Vagina (tissue), 2 donors: Measurements from ENCODE around the gene NGEF. TPM values are rescaled to one million over a fixed set of nuclear protein-coding genes. Genes with fewer than 3 reads are reported as not detected.

Source experiments
- DNase-seq, 2 donors: peaks; one replicate each; pipeline ENCODE4 v3.0.0-alpha.2; 2017; ENCODE audit errors: extremely low spot score in 2 of 2
- H3K27ac ChIP-seq: fragments of 200-600 bp; sonication (generic); one replicate; pipeline ENCODE4 v1.5.1; 2019
- H3K27me3 ChIP-seq: fragments of 200-600 bp; sonication (generic); one replicate; pipeline ENCODE4 v1.5.1; 2019
- H3K36me3 ChIP-seq, 2 donors: fragments of 200-600 bp; sonication (generic); one replicate each; pipeline ENCODE4 v1.5.1; 2017 to 2019
- H3K4me1 ChIP-seq: fragments of 200-600 bp; sonication (generic); one replicate; pipeline ENCODE4 v1.5.1; 2019
- H3K4me3 ChIP-seq, 2 donors: fragments of 200-600 bp; sonication (generic); 1 replicate in 1 of 2; 2 replicates in 1 of 2; pipeline ENCODE4 v1.5.1; 2016 to 2019
- H3K9me3 ChIP-seq: fragments of 200-600 bp; sonication (generic); one replicate; pipeline ENCODE4 v1.5.1; 2019
- CTCF ChIP-seq, 3 experiments: fragments of 450-650 bp in 2 of 3; fragments of 200-600 bp in 1 of 3; sonication (generic) in 1 of 3; IDR thresholded peaks; one replicate each; pipeline ENCODE4 v1.5.1; 2017 to 2019; ENCODE audit warnings: antibody characterized with exemption in 3 of 3, mild to moderate bottlenecking in 2 of 3, moderate library complexity in 2 of 3
- POLR2A ChIP-seq, 2 donors: fragments of 450-650 bp; IDR thresholded peaks; one replicate each; pipeline ENCODE4 v1.6.1; 2017; ENCODE audit warnings: antibody characterized with exemption in 2 of 2, mild to moderate bottlenecking in 2 of 2, moderate library complexity in 2 of 2
- POLR2AphosphoS5 ChIP-seq, 2 donors: sonication (generic); formaldehyde crosslinking; IDR thresholded peaks; one replicate each; pipeline ENCODE4 v1.9.0; 2017; ENCODE audit warnings: antibody characterized with exemption in 2 of 2, mild to moderate bottlenecking in 2 of 2, low read depth in 1 of 2; ENCODE audit not compliant: insufficient read depth in 1 of 2
- intact Hi-C: fragments of 100-400 bp; cut with DNase I; formaldehyde crosslinking; loops from one replicate; pipeline ENCODE4 v1.15.1; 2023
- total RNA-seq: library from RNA; depleted of rRNA; stranded (reverse); fragments of >200 nt; gene quantifications from one replicate; pipeline ENCODE4 v1.2.3, GENCODE V29; 2016

NGEF gene
- total RNA-seq, 1 donor from 2014 or later, result 4.9 TPM

- Histone ChIP-seq H3K27ac (no peak overlapping the region), H3K4me1 (peaks cover 5% of the 10 kb centered on the region), H3K36me3 (no peaks in the 10 kb centered on the region), H3K27me3 (no peaks in the 10 kb centered on the region), H3K4me3 (no peak overlapping the region), H3K9me3 (no peaks in the 10 kb centered on the region)
- intact Hi-C loops, result no loop called here
- TF ChIP-seq POLR2AphosphoS5 (IDR thresholded peaks at IDR 0.05; ENCODE audit: insufficient read depth in 1 of 2, low read depth in 1 of 2) (no peak), POLR2A (IDR thresholded peaks at IDR 0.05) (no peak), CTCF (IDR thresholded peaks at IDR 0.05) (no peak)
- no peak for DNase-seq
Measured at GRCh38 chr2:232886176-232886575, 126.9 kb downstream of the NGEF start.

- Histone ChIP-seq H3K9me3 (no peaks in the 10 kb centered on the region), H3K36me3 (no peaks in the 10 kb centered on the region), H3K4me1 (no peaks in the 10 kb centered on the region), H3K27ac (no peak overlapping the region), H3K4me3 (no peak overlapping the region), H3K27me3 (no peaks in the 10 kb centered on the region)
- intact Hi-C loops, result no loop called here
- TF ChIP-seq CTCF (IDR thresholded peaks at IDR 0.05) (no peak), POLR2AphosphoS5 (IDR thresholded peaks at IDR 0.05; ENCODE audit: insufficient read depth in 1 of 2, low read depth in 1 of 2) (no peak), POLR2A (IDR thresholded peaks at IDR 0.05) (no peak)
- DNase-seq, result no peak
Measured at GRCh38 chr2:232885264-232885961, 127.6 kb downstream of the NGEF start.

- H3K27me3 ChIP-seq, result no peaks in the 10 kb centered on the region
- no peaks in the 10 kb centered on the region for H3K36me3 ChIP-seq
- intact Hi-C loops, result no loop called here
Measured at GRCh38 chr2:232884549-232885263, 128.3 kb downstream of the NGEF start.

GRCh38 chr2:232884001-232884421, 129.0 kb downstream of the NGEF start:
- H3K4me1 ChIP-seq, result no peaks in the 10 kb centered on the region
- no peak for TF ChIP-seq POLR2AphosphoS5 (IDR thresholded peaks at IDR 0.05; ENCODE audit: insufficient read depth in 1 of 2, low read depth in 1 of 2)
- no peaks in the 10 kb centered on the region for H3K36me3 ChIP-seq
- no peaks in the 10 kb centered on the region for H3K27me3 ChIP-seq
- no peak overlapping the region for H3K27ac ChIP-seq
- no peaks in the 10 kb centered on the region for H3K9me3 ChIP-seq
- DNase-seq, result no peak
- no peak overlapping the region for H3K4me3 ChIP-seq
- intact Hi-C loops, result no loop called here

More at GRCh38 chr2:232884549-232885263, 128.3 kb downstream of the NGEF start:
- TF ChIP-seq POLR2A (IDR thresholded peaks at IDR 0.05) (no peak), CTCF (IDR thresholded peaks at IDR 0.05) (no peak)
- H3K4me1 ChIP-seq, result no peaks in the 10 kb centered on the region
- no peak overlapping the region for H3K27ac ChIP-seq
- no peak overlapping the region for H3K4me3 ChIP-seq
- no peaks in the 10 kb centered on the region for H3K9me3 ChIP-seq
- no peak for DNase-seq

- TF ChIP-seq CTCF (IDR thresholded peaks at IDR 0.05), result no peak
- TF ChIP-seq POLR2AphosphoS5 (IDR thresholded peaks at IDR 0.05; ENCODE audit: insufficient read depth in 1 of 2, low read depth in 1 of 2), result no peak
- TF ChIP-seq POLR2A (IDR thresholded peaks at IDR 0.05), result no peak
- Histone ChIP-seq H3K4me3 (no peak overlapping the region), H3K27me3 (no peaks in the 10 kb centered on the region), H3K9me3 (no peaks in the 10 kb centered on the region), H3K36me3 (no peaks in the 10 kb centered on the region), H3K27ac (no peak overlapping the region), H3K4me1 (no peaks in the 10 kb centered on the region)
- no peak for DNase-seq
- intact Hi-C loops, result no loop called here
Measured at GRCh38 chr2:232883116-232883721, 129.8 kb downstream of the NGEF start.
